ENCODE results near the gene CCDC15.

DNA sequence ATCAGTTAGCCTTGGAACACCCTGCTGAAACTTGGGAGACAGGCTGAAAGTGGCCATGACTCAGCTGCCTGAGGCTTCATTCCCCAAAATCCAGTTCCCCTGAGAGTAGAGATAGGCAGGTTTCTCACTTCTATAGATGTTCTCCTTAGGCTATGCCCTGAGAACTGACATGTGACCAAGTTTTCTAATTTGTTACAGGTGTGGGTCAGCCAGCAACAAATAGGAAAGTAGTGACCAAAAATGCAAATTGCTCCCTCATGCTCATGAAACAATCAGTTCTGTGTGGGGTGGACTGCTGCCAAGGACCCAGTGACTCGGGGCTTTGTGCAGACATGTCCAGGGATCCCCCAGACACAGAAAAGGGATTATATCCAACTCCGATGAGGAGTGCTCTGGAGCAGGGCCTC is 7.3 kb upstream of the CCDC15 start:
- TF ChIP-seq, protein P1, sequence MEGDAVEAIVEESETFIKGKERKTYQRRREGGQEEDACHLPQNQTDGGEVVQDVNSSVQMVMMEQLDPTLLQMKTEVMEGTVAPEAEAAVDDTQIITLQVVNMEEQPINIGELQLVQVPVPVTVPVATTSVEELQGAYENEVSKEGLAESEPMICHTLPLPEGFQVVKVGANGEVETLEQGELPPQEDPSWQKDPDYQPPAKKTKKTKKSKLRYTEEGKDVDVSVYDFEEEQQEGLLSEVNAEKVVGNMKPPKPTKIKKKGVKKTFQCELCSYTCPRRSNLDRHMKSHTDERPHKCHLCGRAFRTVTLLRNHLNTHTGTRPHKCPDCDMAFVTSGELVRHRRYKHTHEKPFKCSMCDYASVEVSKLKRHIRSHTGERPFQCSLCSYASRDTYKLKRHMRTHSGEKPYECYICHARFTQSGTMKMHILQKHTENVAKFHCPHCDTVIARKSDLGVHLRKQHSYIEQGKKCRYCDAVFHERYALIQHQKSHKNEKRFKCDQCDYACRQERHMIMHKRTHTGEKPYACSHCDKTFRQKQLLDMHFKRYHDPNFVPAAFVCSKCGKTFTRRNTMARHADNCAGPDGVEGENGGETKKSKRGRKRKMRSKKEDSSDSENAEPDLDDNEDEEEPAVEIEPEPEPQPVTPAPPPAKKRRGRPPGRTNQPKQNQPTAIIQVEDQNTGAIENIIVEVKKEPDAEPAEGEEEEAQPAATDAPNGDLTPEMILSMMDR (IDR thresholded peaks at IDR 0.05; ENCODE audit: low read length) = no peak
- TF ChIP-seq EZH2 (IDR thresholded peaks at IDR 0.05; ENCODE audit: borderline replicate concordance, low read length) = no peak
